Activated CD4-positive, alpha-beta T cell treated with anti-CD3 and anti-CD28 coated beads for 36 hours (primary cell): ENCODE measurements around the gene FRMPD2. TPM values are rescaled to one million over a fixed set of nuclear protein-coding genes. Genes with fewer than 3 reads are reported as not detected.
A peak's percentile ranks its signal among the peaks of the same experiment; 100 is the strongest.

Experiments used
- ATAC-seq: fragments of 200-7000 bp; cut with Tn5 transposase; one replicate; pipeline ENCODE4 v1.10.0; 2021; ENCODE audit warnings: mild to moderate bottlenecking, moderate library complexity
- CTCF ChIA-PET: fragments of 350-600 bp; sonication (Branson Sonifier 250); formaldehyde crosslinking; loops from one replicate; lab custom pipeline; 2021; ENCODE audit warnings: antibody characterized with exemption; lab: Charles Lee
- POLR2A ChIA-PET: fragments of 350-600 bp; sonication (Branson Sonifier 250); formaldehyde crosslinking; loops from one replicate; lab custom pipeline; 2021; ENCODE audit warnings: antibody characterized with exemption, inconsistent platforms; lab: Charles Lee
- DNase-seq: peaks from one replicate; pipeline ENCODE4 v3.0.0-alpha.2; 2020
- H3K27ac Mint-ChIP-seq: one replicate; pipeline ENCODE4 v1.8.0; 2021; ENCODE audit warnings: mixed read lengths
- H3K27me3 Mint-ChIP-seq: one replicate; pipeline ENCODE4 v1.8.0; 2021; ENCODE audit warnings: mixed read lengths
- H3K36me3 Mint-ChIP-seq: one replicate; pipeline ENCODE4 v1.8.0; 2021; ENCODE audit warnings: low read depth, mixed read lengths
- H3K4me1 Mint-ChIP-seq: one replicate; pipeline ENCODE4 v1.8.0; 2021; ENCODE audit warnings: mixed read lengths
- H3K4me3 Mint-ChIP-seq: one replicate; pipeline ENCODE4 v1.8.0; 2021; ENCODE audit warnings: mild to moderate bottlenecking, moderate library complexity, mixed read lengths
- H3K9me3 Mint-ChIP-seq: one replicate; pipeline ENCODE4 v1.8.0; 2021; ENCODE audit warnings: low read depth, mixed read lengths
- intact Hi-C, 2 experiments: fragments of 100-400 bp; cut with DNase I in 1 of 2; cut with micrococcal nuclease in 1 of 2; formaldehyde crosslinking; loops; one replicate each; pipeline versions ENCODE4 v1.14.2 to v1.15.1; 2022 to 2024; cut with DNase I, micrococcal nuclease
- total RNA-seq, 2 experiments: library from RNA; stranded (reverse); gene quantifications; one replicate each; pipeline ENCODE4 v1.2.3, GENCODE V29; 2021

The FRMPD2 gene, protein sequence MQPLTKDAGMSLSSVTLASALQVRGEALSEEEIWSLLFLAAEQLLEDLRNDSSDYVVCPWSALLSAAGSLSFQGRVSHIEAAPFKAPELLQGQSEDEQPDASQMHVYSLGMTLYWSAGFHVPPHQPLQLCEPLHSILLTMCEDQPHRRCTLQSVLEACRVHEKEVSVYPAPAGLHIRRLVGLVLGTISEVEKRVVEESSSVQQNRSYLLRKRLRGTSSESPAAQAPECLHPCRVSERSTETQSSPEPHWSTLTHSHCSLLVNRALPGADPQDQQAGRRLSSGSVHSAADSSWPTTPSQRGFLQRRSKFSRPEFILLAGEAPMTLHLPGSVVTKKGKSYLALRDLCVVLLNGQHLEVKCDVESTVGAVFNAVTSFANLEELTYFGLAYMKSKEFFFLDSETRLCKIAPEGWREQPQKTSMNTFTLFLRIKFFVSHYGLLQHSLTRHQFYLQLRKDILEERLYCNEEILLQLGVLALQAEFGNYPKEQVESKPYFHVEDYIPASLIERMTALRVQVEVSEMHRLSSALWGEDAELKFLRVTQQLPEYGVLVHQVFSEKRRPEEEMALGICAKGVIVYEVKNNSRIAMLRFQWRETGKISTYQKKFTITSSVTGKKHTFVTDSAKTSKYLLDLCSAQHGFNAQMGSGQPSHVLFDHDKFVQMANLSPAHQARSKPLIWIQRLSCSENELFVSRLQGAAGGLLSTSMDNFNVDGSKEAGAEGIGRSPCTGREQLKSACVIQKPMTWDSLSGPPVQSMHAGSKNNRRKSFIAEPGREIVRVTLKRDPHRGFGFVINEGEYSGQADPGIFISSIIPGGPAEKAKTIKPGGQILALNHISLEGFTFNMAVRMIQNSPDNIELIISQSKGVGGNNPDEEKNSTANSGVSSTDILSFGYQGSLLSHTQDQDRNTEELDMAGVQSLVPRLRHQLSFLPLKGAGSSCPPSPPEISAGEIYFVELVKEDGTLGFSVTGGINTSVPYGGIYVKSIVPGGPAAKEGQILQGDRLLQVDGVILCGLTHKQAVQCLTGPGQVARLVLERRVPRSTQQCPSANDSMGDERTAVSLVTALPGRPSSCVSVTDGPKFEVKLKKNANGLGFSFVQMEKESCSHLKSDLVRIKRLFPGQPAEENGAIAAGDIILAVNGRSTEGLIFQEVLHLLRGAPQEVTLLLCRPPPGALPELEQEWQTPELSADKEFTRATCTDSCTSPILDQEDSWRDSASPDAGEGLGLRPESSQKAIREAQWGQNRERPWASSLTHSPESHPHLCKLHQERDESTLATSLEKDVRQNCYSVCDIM (N-terminal part only)
- total RNA-seq = not detected

DNA sequence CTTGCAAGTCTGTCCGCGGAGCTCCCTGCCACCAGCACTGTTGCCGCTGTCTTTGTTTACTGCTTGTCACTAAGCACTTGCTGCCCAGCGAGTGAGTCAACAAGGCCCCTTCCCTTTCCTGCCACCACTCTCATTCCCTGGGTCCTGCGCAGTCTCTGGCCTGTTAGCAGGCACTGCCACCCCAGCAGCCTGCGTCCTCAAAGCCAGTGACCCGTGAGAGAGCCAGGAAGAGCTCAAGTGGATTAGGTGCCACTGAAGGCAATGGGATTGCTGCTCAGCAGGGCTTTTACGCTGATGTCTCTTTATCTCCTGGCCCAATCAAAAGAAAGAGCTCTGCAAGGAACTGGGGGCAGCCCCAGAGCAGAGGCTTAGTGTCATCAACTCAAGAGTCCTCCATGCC is at the start of gene FRMPD2:
TSS of gene FRMPD2 (minus strand) at position 61 of the 400 bp plus-strand sequence. CDS start 129 bp downstream, outside the sequence.
- CTCF ChIA-PET = no interaction called here
- intact Hi-C loops = no loop called here
- Mint-ChIP-seq H3K4me3 (no peak within 1 kb of the TSS), H3K9me3 (no peaks in the 10 kb centered on the region), H3K27ac (no peak within 1 kb of the TSS), H3K27me3 (peaks cover 9% of the 10 kb centered on the region), H3K36me3 (no peaks in the 10 kb centered on the region), H3K4me1 (no peaks in the 10 kb centered on the region)
- DNase-seq = no peak
- POLR2A ChIA-PET = no interaction called here
- no peak for ATAC-seq

DNA sequence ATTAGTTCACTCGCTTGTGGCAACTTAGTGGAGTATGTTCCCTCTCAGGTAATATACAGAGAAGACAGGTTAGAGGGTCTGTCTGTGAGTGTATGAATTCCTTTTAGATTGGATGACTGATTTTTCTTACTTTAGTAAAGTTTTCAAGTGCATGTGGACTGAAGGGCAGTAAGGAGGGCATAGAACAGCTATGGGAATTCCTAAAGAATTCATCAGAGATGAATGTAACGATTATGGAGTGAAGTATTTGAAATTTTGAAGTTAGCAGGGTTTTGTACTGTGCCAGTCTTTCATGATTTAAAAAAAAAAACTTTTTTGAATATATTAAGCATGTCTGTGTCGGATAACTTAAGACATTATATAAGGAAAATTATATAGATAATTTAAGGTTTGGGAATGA is 47.5 kb upstream of the FRMPD2 start:
- no peaks in the 10 kb centered on the region for H3K9me3 Mint-ChIP-seq
- ATAC-seq (no peak), DNase-seq (no peak)
- no peaks in the 10 kb centered on the region for H3K36me3 Mint-ChIP-seq
- intact Hi-C loops = no loop called here
- H3K27me3 Mint-ChIP-seq = no peaks in the 10 kb centered on the region
- H3K4me3 Mint-ChIP-seq = no peak overlapping the region
- H3K4me1 Mint-ChIP-seq = peaks cover 26% of the 10 kb centered on the region
- no peak overlapping the region for H3K27ac Mint-ChIP-seq
- CTCF ChIA-PET = interaction anchor here (1.7 kb wide), 1 partner anchor 11 kb away, joined by 11 read pairs; no protein-coding TSS in a partner anchor
- POLR2A ChIA-PET = no interaction called here

DNA sequence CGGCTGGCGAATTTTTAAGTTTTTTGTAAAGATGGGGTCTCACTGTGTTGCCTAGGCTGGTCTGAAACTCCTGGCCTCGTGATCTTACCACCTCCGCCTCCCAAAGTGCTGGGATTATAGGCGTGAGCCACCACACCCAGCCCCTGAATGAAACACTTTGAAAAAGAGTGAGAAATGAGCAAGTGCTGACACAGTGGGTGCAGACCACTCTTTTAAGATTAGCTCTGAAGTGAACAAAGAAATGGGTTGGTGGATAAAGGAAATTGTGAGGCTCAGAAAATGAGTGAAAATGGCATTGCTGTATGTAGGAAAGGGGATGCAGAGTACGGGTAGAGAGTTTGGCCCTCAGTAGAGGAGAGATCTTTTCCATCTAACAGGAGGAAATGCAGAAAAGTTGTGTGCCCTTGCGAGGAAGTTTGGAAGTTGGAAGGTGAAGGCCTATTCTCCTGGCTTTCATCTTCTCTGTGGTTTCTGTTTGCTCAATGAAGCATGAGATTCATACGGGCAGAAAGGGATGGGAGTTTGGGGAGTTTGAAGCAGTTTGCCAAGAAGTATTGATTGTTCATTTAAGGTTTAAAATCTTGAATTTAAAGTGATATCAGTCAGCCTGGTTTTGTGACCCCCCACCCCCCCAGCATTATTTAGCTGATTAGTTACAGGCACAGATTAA is 43.0 kb upstream of the FRMPD2 start:
- no peak overlapping the region for H3K27ac Mint-ChIP-seq
- no peaks in the 10 kb centered on the region for H3K36me3 Mint-ChIP-seq
- H3K4me1 Mint-ChIP-seq = peaks cover 13% of the 10 kb centered on the region
- ChIA-PET POLR2A (no interaction called here), CTCF (no interaction called here)
- intact Hi-C loops = no loop called here
- DNase-seq = no peak
- ATAC-seq = peak; percentile 36
- H3K27me3 Mint-ChIP-seq = no peaks in the 10 kb centered on the region
- H3K4me3 Mint-ChIP-seq = no peak overlapping the region
- H3K9me3 Mint-ChIP-seq = no peaks in the 10 kb centered on the region

DNA sequence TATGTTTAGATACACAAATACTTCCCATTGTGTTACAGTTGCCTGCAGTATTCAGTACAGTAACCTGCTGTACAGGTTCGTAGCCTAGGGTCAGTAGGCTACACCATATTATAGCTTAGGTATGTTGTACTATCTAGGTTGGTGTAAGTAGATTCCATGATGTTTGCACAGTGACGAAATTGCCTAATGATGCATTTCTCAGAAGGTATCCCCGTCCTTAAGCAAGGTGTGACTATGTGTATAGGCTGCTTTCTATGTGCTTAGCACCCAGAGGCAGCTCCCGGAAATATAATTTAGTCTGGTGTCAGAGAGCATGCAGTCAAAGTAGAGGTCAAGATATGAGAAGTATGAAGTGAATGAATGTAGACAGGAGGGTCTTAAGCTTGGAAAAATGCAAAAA is 41.7 kb upstream of the FRMPD2 start:
- Mint-ChIP-seq H3K4me3 (no peak overlapping the region), H3K27ac (no peak overlapping the region), H3K9me3 (no peaks in the 10 kb centered on the region), H3K4me1 (peaks cover 23% of the 10 kb centered on the region), H3K27me3 (no peaks in the 10 kb centered on the region), H3K36me3 (no peaks in the 10 kb centered on the region)
- DNase-seq (no peak), ATAC-seq (no peak)
- ChIA-PET CTCF (no interaction called here), POLR2A (no interaction called here)
- intact Hi-C loops = no loop called here

DNA sequence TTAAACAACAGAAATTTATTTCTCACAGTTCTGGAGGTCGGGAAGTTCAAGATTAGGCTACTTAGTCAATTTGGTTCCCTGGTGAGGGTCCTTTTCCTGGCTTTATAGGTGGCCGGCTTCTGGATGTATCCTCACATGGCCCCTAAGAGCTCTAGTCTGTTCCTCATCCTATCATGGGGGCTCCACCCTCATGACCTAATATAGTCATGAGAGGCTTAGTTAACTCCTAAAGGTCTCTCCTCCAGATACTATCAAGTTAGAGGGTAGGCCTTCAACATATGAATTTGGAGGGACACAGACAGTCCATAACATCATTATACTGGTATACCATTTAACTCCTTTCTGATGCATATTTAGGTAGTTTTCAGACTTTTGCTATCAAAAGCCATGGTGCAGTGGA is 39.6 kb upstream of the FRMPD2 start:
- CTCF ChIA-PET = no interaction called here
- Mint-ChIP-seq H3K36me3 (no peaks in the 10 kb centered on the region), H3K4me1 (peaks cover 39% of the 10 kb centered on the region), H3K4me3 (no peak overlapping the region), H3K9me3 (no peaks in the 10 kb centered on the region), H3K27me3 (no peaks in the 10 kb centered on the region), H3K27ac (no peak overlapping the region)
- intact Hi-C loops = no loop called here
- DNase-seq = no peak
- ATAC-seq = no peak
- POLR2A ChIA-PET = no interaction called here

DNA sequence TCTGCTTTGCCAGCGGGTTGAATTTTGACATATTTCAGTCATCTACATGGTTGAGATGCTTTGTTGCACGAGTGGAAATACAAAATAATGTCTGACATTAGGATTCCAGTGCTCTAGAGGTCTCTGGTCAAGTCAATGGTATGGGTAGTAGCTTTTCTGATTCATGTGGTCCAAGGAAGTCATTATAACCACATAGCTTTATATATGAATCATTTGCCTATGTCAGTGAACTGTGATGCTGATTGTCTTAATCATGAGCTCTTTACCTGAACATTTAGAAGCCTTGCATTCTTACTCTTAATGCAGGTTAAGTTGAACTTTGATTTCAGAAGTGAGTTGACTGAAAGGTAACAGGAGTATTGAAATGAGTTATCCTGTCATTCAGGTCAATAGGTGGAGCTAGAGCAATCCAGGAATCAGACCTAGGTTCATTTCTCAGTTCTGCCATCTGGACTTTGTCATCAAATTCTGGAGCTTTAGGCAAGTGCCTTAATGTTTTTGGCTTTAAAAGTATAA is 35.3 kb upstream of the FRMPD2 start:
- H3K4me1 Mint-ChIP-seq = peaks cover 48% of the 10 kb centered on the region
- peak; percentile 43 for ATAC-seq
- CTCF ChIA-PET = interaction anchor here (0.6 to 3.8 kb wide), 8 partner anchors 11 to 592 kb away, joined by 3 to 11 read pairs (median 3); no protein-coding TSS in a partner anchor
- H3K4me3 Mint-ChIP-seq = no peak overlapping the region
- no peaks in the 10 kb centered on the region for H3K36me3 Mint-ChIP-seq
- POLR2A ChIA-PET = interaction anchor here (0.7 kb wide), 1 partner anchor 14 kb away, joined by 3 read pairs; no protein-coding TSS in a partner anchor
- no peak for DNase-seq
- no peaks in the 10 kb centered on the region for H3K27me3 Mint-ChIP-seq
- H3K9me3 Mint-ChIP-seq = no peaks in the 10 kb centered on the region
- H3K27ac Mint-ChIP-seq = no peak overlapping the region
- intact Hi-C loops = loop anchor here (1.0 to 5.0 kb wide), 5 partner anchors 9 to 1228 kb away; partner anchors contain the start of gene ERCC6 (in 1 of the 2)

DNA sequence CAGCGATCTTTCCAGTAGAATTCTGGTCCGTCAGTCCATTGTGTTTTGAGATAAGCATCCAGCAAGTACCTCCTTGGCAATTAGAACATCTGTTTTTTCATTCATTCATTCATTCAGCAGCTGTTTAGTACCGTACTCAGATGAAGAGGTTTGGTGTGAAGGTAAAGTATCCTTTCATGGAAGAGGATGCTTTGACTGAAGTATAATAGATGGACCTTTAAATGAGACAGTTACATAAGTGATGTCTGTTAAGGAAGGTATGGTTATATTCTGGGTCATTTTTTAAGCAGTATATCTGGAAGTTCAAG is 33.2 kb upstream of the FRMPD2 start:
- intact Hi-C loops = loop anchor here (2.0 to 5.0 kb wide), 4 partner anchors 55 to 1230 kb away; partner anchors contain the start of gene ERCC6 (in 1 of the 2)
- H3K36me3 Mint-ChIP-seq = no peaks in the 10 kb centered on the region
- DNase-seq = no peak
- H3K4me1 Mint-ChIP-seq = peaks cover 41% of the 10 kb centered on the region
- POLR2A ChIA-PET = no interaction called here
- no peaks in the 10 kb centered on the region for H3K27me3 Mint-ChIP-seq
- CTCF ChIA-PET = no interaction called here
- H3K4me3 Mint-ChIP-seq = peak overlapping the region; percentile 72
- ATAC-seq = no peak
- peak overlapping the region; percentile 58 for H3K27ac Mint-ChIP-seq
- H3K9me3 Mint-ChIP-seq = no peaks in the 10 kb centered on the region

DNA sequence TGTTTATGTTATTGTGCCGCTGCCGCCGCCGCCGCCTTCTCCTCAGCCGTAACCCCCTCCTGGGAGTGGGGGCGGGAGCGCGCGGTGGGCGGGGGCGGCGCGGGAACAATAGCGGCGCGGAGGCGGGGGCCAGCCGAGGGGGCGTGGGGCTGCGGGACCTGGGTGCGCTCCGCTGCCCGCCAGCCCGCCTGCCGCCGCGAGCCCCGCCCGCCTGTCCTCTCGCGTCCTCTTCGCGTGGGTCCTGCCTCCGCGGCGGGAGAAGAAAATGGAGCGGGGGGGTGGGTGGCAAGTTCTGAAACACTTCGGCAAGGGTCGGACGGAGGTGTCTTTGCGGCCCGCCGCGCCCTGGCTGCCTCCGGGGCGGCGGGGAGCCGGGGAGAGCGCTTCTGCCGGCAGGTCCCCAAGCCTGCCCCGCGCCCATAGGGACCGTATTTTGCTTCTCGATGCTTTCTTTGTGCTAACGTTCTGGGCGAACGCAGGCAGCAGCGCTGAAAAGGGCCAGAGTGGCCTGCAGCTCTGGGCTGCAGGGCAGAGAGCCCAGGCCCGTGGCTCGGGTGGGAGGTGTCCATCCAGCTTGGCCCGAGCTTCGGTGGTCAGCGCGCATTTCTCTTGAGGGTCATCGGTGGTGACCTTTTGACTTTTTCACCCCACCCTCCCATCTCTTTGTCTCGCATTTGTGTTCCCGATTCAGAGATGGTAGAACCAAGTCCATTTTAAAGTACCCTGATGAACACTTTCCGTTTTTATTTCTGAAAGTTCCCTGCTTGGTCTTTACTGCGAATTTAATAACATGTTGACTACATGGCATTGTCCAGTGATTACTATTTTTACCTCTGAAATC is 32.6 kb upstream of the FRMPD2 start:
- peaks cover 36% of the 10 kb centered on the region for H3K4me1 Mint-ChIP-seq
- ATAC-seq = peak; percentile 31
- no peaks in the 10 kb centered on the region for H3K9me3 Mint-ChIP-seq
- peak overlapping the region; percentile 72 for H3K4me3 Mint-ChIP-seq
- H3K27me3 Mint-ChIP-seq = no peaks in the 10 kb centered on the region
- POLR2A ChIA-PET = no interaction called here
- intact Hi-C loops = loop anchor here (1.0 to 5.0 kb wide), 5 partner anchors 56 to 1232 kb away; partner anchors contain the start of gene ERCC6 (in 2 of the 2)
- peak; percentile 69 for DNase-seq
- H3K27ac Mint-ChIP-seq = peak overlapping the region; percentile 58
- CTCF ChIA-PET = no interaction called here
- H3K36me3 Mint-ChIP-seq = no peaks in the 10 kb centered on the region

DNA sequence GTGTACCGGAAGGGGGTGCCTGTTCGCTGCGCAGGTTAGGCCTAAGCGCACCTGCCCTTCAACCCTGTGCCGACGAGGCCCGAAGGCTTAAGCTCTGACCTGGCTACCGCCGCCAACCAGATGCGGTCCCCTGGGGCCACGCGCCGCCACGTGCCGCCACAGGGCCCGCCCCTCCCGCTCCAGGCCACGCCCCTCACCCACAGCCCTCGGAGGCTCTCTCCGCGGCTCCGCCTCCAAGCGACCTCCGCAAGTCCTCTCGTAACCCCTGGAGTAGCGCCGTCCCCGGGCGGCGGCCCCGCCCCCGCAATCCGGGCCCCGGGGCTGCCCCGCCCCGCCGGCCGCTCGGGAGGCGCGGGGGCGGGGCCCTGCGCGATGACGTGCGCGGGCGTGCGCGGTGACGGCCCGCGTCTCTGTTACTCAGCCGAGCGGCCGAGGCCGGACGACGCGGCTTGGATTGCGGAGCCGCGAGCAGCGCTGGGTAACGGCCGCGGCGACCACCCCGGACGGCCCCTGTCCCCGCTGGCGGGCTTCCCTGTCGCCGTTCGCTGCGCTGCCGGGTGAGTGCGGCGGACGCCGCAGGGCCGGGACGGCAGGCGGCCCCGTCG is 31.9 kb upstream of the FRMPD2 start, which contains the start of gene MAPK8:
TSS of gene MAPK8 (plus strand) at position 413 of the 605 bp plus-strand sequence. CDS start 94,984 bp downstream, outside the sequence.
- CTCF ChIA-PET = no interaction called here
- peak; percentile 93 for DNase-seq
- intact Hi-C loops = loop anchor here (1.0 to 5.0 kb wide), 5 partner anchors 56 to 1233 kb away; partner anchors contain the start of gene ERCC6 (in 2 of the 2)

More for the DNA sequence above, 31.9 kb upstream of the FRMPD2 start, which contains the start of gene MAPK8:
- Mint-ChIP-seq H3K4me1 (peaks cover 30% of the 10 kb centered on the region), H3K4me3 (peak within 1 kb of the TSS; percentile 72), H3K9me3 (no peaks in the 10 kb centered on the region), H3K36me3 (no peaks in the 10 kb centered on the region), H3K27me3 (no peaks in the 10 kb centered on the region), H3K27ac (peak within 1 kb of the TSS; percentile 58)
- POLR2A ChIA-PET = no interaction called here
- peak; percentile 86 for ATAC-seq
